Bone marrow (tissue), 2 donors: ENCODE measurements around the gene MAN2A1.

Experiments
- DNase-seq, 2 donors: peaks; one replicate each; lab custom pipeline; 2025; lab: John Stamatoyannopoulos, UW

Gene MAN2A1

GRCh38 chr5:109907731-109908130 is 218.0 kb downstream of the MAN2A1 start:
- DNase-seq = no peak

DNA sequence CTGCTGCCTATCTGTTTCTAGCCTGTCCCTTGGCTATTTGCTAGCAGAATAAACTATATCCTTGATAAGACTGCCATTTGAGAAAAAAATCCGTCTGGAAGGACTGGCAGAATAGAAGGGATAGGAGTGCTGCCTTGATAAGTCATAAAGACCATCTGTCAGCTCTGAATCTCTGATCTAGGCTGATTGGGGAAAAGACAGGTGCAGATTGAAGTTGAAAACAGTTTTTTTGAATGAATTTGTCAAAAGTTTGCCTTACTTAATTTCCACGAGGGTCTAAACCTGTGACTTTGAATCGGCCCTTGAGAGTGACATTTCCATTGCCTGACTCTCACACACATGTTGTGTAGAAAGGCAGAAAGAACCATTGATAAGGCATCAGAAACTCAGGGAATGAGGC is 218.6 kb downstream of the MAN2A1 start:
- DNase-seq = no peak

- DNase-seq = no peak
These were observed 221.1 kb downstream of the MAN2A1 start for GRCh38 chr5:109910874-109911273.

DNA sequence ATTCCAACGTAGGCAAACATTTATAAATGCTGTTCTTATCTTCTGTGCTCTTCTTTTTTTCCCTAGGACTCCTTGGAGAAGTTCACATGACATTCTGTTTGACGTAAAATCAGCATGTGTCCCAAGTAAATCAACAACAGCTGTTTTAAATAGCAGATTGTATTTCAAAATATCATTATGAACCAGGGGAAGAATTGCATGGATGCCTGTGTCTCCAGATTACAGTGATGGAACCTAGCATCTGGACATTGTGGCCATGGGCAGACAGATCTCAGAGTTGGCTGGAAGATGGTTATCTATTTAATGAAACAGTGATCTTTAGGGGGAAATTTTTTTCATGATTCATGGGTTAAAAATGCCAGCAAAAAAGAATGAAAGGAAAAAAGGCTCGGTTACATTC is 222.0 kb downstream of the MAN2A1 start:
- DNase-seq = no peak

GRCh38 chr5:109914906-109915305 is 225.2 kb downstream of the MAN2A1 start:
- DNase-seq = no peak

DNA sequence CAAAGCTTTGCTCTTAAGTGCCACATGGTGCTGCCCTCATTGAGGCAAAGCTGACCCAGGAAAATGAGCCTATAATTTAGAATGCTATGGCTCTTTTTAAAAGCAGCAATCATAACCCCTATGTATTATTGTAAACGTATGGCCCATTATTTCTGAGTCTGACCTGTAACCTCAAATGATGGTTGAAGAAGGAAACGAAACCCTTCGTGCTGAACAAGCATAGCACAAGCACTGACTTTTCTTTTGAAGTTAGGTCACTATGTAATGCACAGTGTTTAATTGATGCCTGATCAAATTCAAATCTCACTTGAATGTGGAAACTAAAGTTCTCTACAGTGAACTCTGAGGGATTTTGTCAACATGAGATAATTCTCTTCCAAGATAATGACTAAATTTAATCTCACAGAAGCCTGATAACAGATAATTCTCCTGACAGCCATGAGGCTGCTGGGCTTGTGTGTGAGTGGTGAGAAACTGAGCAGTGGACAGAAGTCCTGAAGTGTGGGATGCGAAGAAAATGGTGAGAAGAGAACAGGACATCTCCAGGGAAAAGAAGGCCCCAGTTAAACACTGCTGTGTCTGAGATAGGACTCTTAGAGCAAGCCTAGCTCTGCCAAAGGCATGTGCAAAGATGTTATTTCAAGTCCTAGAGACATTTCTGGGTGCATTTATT is 226.9 kb downstream of the MAN2A1 start:
- DNase-seq = no peak
